GM23338 (cell line): ENCODE measurements around the gene AP3D1.

Experiments used
- CTCF ChIP-seq, 2 experiments: fragments of 200-600 bp in 1 of 2; sonication (generic) in 1 of 2; conservative IDR thresholded peaks; 2 replicates each; pipeline versions ENCODE4 v1.5.1 to v1.6.1; 2016 to 2017; ENCODE audit warnings: antibody characterized with exemption in 2 of 2, low read depth in 2 of 2, mild to moderate bottlenecking in 2 of 2, moderate library complexity in 1 of 2
- JUNB ChIP-seq: IDR thresholded peaks from one replicate; pipeline ENCODE4 v1.6.1; 2016; ENCODE audit warnings: antibody characterized with exemption; ENCODE audit not compliant: unreplicated experiment

DNA sequence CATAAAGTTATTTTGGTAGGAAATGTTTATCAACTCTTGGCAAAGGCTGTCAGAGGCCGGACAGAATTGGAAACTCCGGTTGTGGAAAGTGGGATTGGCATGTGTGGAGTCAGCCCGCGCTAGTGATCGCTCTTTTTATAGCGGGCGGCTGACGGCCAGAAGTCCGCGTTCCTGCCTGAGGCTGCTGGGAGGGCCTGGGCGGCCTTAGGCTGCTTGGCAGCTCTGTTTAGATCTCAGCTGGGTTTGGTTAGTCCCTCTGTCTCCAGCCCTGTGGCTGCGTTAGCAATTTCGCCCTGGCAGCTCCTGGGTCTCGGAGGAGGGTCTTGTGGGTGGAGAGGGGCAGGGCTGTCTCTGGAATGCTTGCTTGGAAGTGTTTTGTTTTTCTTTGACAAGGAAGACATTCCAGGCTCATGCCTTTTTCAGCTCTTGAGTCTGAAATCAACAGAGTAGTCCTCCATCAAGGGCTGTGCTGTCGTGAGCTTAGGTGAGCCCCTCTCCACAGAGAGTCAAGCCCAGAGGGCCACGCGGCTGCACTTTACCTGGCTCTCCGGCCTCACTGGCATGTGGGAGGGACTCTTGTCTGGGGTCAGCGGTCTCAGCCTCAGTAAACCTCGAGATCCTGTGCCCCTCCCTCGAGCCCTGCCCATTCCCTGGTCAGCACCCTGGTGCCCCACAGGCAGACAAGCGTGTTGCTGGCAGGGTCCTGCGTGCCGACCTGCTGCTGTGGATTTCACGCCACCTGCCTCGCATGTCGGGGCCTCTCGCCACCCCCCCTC lies 34.9 kb upstream of the AP3D1 start:
- no peak for TF ChIP-seq CTCF (conservative IDR thresholded peaks at IDR 0.05; ENCODE audit: low read depth in 2 of 2)
- TF ChIP-seq JUNB, result no peak
